CD4-positive, alpha-beta T cell treated with Interleukin-12 subunit alpha and Interleukin-12 subunit beta, for 1 hour (primary cell): ENCODE results near the gene TAPBPL.
A peak's percentile ranks its signal among the peaks of the same experiment; 100 is the strongest.
"Not testable (repeated sequence)": the region's sequence is repeated elsewhere in the genome, so short reads cannot be mapped to it uniquely, and the experiment has no call there.

Experiments used
- DNase-seq: peaks from one replicate; pipeline ENCODE4 v3.0.0-alpha.2; 2020

TAPBPL gene

GRCh38 chr12:6493497-6494257, 41.8 kb downstream of the TAPBPL start, which contains the start of gene NCAPD2:
Gene NCAPD2 (plus strand): TSS chr12:6494102. CDS start chr12:6495099, 997 bp downstream.
- peak; percentile 96 for DNase-seq

- DNase-seq = no peak
Observed at GRCh38 chr12:6494258-6494743, 42.5 kb downstream of the TAPBPL start.

- no peak for DNase-seq
Observed at GRCh38 chr12:6494968-6495367, 43.1 kb downstream of the TAPBPL start.

GRCh38 chr12:6497291-6497690, 45.4 kb downstream of the TAPBPL start:
- not testable (repeated sequence) for DNase-seq

- DNase-seq = no peak
Observed at GRCh38 chr12:6500466-6500865, 48.6 kb downstream of the TAPBPL start.

- DNase-seq = no peak
Observed at GRCh38 chr12:6507102-6507998, 55.5 kb downstream of the TAPBPL start.

GRCh38 chr12:6508087-6508486, 56.2 kb downstream of the TAPBPL start:
- no peak for DNase-seq
